Fibroblast of skin of back (primary cell): ENCODE results near the gene FBRSL1.
A peak's percentile ranks its signal among the peaks of the same experiment; 100 is the strongest.

Experiments
- DNase-seq: peaks from one replicate; pipeline ENCODE4 v3.0.0-alpha.2; 2013

Gene FBRSL1

DNA sequence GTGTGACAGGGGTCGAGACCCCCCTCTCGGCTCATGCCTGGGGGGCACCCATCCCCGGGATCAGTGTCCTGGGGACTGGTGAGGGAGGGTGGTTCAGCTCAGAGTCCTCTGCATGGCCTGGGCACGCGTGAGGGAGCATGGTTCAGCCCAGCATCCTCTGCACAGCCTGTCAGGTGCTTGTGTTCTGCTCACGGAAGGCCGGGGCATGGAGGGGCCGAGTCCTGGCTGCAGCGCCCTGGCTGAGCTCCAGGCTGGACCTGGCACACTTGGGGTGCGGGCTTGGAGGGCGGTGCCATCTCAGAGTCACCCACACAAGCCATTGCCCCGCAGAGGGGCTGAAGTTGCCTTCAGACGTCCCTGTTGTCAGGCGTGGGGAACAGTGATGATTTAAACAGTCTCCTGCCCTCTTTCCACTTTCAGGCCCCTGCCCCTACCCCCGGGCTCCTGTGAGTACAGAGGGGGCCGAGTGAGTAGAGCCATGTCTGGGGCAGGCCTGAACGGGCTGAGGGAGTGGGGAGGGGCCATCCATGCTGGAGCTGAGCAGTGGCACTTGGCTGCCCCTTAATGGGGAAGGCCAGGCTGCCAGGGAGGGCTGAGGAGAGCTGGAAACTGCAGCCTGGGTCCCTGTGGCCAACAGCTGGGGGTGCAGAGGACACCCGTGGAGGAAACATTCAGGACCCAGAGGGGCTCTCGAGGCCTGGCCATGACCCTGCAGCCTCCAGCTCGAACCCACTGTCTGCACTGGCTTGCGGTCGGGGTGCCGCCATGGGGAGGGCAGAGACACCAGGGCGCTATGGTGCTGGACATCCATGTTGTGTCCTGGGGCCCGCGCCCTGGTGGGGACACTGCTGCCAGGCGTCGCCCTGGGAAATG, 22.5 kb downstream of the FBRSL1 start:
- no peak for DNase-seq

DNA sequence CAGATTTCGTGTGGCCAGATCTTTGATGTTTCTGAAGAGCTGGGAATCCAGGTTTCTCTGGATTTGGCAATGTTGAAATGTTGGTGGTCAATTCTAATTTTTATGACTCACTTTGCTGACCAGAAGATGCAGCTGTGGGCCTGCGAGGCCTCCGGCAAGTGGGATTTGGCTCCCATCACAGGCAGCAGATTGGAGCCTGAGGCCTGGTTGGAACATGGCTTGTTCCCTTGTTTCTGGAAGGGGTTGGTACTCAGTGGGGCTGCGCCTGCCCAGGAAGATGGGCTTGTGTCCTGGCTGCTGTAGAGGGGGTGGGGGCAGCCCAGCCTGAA, 23.1 kb downstream of the FBRSL1 start:
- DNase-seq: no peak

DNA sequence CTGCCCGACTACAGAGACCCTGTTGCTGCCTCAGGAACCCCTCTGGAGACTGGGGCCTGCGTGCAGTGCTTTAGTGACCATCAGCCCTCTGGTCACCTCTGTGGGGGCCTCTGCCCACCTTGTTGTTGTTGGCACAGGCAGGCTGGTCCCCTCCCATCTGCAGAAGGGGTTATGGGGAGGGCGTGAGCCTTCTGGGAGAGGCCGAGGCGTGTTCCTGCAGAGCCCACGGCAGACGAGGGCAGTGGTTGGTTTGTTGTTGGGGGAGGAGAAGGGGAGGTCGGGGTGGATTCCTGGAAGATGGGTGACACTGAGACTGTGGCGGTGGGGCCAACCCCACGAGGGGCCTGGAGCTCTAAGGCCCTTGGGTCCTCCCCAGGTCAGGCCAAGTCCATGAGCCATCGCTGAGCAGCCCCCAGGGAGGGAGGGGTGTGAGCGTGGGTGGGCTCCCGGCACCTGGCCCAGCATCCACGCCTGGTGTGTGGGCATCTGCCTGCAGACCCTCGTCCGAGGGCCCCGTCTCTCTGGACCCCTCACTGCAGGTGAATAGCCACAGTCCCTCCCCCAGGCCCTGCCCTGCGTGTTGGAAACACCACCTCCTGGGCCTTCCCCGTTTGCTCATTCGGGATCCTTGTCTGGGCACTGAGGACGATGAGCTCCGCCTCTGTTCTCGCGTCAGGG, 23.6 kb downstream of the FBRSL1 start:
- no peak for DNase-seq

DNA sequence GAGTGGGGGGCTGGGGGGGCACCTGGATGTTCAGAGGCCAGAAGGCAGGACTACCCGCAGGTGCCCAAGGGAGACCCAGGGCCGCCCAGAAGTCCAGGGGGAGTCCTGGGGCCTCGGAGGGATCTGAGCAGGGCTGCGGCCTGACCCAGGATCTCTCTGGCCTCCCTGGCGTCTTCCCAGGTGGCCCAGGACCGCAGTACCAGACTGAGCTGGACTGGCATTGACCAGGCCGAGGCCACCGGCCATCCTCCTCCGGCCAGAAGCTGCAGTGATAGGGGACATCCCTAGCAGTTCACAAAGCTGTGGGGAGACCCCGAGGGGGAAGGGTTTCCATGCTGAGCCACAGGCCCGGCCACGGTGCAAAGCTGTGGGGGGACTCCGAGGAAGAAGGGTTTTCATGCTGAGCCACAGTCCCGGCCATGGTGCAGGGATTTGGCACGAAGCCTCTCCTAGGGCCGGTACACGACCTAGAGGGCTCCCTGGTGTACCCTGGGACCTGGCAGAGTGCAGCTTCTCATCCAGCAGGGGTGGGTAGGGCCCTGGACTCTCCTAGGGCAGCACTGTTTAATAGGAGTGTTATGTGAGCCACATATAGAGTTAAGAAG, 24.4 kb downstream of the FBRSL1 start:
- no peak for DNase-seq

DNA sequence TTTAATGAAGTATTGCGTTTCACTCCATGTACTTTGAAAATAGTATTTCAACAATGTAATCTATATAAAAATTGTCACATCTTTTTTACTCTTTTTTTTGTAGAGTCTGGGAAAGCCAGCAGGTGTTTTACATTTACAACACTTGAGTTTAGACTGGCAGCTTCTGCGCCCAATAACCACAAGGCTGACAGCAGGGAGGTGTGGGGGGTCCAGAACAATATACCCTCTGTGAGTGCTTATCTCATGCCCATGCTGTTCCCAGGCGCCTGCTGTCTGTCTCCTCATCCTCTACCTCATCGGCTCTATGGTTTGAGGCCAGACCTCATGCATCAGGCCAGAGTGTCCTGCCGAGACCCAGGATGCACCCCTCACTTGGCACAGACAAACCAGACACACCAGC, 24.9 kb downstream of the FBRSL1 start:
- DNase-seq: no peak

DNA sequence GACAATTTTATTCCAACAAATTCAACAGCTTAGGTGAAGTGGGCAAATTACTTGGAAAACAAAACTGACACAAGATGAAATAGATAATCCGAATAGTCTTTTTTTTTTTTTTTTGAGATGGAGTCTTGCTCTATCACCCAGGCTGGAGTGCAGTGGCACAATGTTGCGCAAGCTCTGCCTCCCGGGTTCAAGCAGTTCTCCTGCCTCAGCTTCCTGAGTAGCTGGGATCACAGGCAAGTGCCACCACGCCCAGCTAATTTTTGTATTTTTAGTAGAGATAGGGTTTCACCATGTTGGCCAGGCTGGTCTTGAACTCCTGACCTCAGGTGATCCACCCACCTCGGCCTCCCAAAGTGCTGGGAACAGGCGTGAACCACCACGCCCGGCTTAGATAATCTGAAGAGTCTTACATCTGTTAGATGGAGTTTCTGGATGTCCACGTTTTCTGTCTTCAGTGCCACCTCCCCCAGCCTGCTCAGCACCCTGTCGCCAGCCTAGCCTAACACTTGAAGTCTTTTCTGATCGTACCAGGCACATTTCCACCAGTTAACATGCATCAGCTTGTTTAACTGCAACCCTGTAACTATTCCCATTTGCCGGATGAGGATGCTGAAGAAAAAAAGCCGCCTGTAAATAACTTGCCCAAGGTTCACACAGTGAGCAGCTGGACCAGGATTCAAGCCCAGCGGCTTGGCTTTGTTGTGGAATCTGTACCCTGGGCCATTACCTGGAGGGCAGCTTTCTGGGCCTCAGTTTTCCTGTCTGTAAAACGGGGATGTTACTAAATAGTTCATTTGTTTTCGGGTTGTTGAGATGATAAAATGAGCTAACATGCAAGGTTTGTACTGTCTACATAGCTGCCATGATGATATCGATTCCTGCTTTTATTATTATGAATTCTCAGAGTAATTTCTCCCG, 26.4 kb downstream of the FBRSL1 start:
- DNase-seq: no peak

DNA sequence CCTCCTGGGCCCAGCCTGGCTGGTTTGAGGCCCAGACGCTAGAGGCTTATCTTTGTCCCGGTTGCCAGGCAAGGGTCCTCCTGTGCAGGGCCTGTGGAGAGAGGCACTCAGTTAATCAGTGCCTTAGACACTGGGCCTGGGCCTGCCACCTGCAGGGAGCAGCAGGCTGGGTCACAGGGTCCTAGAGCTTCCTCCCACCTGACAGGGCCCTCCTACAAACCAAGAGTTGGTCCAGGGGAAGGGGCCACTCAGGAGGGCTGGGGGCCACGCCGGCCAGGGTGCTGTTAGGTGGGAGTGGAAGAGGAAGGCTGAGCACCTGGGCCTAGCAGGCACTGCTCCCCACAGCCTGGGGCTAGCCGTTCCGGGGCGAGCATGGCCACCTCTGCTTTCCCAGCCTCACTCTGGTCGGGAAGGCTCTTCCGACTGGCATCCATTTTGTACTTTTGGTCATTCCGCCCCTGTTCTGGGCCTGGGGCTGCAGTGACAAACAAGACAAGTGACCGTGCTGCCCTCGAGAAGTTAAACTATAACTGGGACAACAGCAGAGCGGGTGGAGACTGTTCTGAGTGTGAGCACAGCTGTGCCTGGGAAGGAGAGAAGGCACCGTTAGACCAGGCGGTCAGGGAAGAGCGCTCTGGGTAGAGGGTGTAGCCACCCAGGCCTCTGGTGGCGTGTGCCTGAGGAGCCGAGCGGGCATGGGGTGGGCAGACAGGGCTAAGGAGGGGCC, 27.2 kb downstream of the FBRSL1 start:
- no peak for DNase-seq

DNA sequence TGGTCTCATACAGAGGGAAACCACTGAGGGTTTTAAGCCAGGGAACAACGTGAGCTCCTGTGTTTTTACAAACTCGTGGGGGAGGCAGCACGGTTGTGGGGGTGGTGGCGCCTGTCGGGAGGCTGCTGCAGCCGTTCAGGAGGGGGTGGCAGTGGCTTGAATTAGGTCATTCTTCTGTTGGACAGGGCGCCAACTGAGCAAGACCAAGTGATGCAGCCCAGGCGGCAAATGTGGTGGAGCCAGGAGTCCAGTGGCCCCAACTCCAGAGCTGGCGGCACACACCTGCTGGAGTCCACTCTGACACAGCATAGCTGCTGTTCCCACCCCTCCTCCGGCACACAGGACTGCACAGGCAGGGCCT, 27.8 kb downstream of the FBRSL1 start:
- DNase-seq: no peak

DNA sequence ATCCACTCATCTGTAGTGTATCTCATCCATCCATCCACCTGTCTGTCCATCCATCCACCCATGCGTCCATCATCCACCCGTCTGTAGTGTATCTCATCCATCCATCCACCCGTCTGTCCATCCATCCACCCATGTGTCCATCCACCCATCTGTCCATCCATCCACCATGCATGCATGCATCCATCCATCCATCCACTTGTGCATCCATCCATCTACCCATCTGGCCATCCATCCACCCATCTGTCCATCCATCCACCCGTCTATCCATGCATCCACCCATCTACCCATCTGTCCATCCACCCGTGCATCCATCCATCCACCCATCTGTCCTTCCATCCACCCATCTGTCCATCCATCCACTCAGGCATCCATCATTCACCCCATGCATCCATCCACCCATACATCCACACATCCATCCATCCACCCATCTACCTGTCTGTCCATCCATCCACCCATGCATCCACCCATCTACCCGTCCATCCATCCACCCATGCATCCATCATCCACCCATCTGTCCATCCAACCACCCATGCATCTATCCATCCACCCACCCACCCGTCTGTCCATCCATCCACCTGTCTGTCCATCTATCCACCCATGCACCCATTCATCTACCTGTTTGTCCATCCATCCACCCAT, 28.5 kb downstream of the FBRSL1 start:
- DNase-seq: no peak

DNA sequence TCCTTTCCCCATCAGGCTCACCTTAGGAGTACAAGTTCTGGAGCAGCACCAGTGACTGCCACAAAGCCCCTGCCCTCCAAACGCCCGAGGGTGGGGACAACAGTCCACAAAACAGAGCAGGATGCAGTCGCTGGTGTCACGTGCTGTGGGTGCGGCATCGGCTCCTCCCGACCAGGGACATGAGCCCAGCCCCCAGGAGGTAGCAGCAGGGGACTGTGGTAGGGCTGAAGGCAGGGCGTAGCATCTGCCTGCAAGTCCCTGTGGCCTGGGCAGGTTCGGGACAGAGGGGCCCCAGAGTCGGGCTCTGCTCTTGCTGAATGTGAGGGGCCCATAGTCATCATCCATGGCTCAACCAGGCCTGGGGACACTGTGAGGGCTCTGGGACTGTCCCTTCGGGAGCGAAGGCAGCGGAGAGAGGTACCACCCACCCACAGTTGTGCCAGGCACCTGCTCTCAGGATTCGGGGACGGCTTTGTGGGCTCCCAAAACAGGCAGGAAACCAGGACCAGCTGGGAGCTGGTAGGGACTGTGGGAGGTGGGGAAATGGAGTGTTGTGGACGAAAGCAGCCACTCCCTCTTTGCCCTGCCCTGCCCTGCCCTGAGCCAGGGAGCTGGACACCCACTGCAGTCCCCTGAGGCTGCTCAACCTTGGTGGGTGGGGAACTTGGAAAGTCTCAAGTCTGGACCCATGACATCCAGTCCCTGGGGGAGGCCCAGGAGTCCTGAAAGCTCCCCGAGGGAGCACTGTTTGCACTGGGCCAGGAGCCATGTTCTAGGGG, 30.7 kb downstream of the FBRSL1 start:
- no peak for DNase-seq

DNA sequence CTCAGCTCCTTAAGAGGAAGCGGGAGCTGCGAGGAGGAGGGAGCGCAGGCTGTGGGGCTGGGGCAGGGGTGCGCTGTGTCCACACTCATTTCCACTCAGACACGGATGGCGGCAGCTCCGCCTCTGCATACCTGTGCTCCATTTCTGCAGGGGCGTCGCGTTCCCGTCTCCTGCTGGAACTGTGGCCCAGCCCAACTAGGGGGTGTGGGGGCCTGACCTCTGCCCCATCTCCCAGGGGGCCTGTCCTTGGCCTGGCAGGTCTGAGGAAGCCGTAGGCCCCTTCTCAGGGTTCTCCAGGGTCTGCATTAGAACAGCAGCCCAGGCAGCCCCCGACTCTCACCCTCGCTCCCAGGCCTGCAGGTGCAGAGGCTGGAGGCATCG, 31.2 kb downstream of the FBRSL1 start:
- DNase-seq: no peak

DNA sequence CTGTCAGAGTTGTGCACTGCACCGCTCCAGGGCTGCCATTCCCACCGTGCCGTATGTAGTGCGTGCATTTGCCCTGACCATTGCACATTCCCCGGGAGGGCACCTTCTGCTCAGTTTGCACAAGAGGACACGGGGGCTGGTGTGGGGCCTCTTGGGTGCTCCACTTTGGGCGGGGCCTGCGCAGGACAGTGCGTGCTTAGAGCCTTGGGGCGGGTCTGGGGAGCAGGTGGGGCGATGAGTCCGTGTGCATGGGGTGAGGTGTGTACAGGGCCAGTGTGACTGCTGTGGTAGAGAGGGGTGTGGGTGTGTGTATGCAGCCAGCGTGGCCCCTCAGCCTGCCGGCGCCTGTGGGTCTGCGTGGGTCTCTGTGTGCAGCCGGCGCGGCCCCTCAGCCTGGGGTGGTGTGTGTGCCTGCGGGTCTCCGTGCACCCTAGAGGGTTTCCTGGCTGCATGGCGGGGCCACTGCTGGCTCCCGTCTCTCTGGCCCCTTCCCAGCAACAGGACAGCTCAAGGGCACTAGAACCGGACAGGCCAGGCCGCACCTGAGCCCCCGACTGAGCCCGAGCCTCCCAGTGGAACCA, 31.9 kb downstream of the FBRSL1 start:
- no peak for DNase-seq

DNA sequence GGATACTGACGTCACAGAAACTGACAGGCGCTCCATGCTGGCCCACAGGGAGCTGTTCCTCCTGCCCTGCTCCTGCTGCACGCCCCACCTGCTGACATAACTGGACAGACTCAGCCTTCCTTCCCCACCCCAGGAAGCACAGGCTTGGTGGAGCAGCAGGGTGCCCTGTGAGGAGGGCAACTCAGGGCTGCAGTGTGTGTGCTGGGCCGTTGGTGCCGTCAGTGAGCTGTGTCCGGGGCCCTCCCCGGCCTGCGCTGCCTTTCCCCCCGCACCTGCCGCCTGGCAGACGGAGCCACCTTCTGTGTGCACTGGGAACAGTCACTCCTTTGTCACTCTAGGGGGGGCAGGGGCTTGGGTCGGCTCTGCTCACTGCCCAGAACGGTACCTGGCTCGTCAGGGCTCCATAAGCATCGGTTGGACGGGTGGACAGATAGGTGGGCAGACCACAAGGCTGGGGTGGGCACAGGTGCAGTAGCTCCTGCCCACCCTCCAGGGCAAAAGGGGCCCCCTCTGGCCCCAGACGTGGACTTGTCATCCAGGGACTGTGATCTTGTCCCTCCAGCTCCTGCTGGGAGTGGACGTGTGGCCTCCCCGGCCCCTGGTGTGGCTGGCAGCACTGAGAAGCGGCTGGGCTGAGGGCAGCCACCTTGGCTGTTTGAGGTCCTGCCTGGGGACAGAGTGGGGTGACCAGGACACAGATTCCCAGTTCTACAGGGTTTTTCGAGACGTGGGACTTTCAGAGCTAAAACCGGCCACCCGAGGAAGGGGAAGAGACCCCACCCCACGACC, 32.8 kb downstream of the FBRSL1 start:
- DNase-seq: no peak

DNA sequence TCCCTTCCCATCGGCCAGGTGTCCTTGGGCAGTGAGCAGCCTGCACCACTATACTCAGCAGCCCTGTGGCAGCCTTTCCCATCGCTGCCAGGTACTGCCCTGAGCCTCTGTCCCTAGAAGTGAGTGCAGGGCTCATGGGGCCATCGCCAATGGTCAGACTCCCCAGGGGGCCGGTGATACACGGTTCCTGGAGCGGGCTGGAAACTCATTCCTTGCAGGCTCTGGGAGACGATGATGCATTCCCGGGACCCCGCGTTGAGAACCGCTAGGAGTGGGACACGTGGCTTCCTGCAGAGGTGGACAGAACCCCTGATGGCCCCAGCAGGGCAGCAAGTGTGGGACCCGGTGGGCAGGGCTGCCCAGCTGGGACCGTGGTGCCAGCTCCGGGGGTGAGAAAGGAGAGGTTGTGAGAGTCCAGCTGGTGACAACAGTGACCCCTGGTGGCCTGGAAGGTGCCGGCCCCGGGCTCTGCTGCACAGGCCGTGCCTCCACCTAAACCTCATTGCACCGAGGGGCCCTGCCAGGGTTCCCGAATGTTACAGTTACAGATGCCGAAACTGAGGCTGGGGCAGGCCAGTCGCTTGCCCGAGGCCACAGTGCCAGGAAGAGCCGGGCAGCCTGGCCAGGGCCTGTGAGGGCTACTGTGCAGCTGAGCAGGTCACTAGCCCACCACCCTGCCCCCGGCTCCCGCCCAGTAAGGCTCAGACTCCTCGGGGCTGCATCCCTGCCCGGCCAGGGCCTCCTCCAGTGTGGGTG, 33.8 kb downstream of the FBRSL1 start:
- peak; percentile 41 for DNase-seq

DNA sequence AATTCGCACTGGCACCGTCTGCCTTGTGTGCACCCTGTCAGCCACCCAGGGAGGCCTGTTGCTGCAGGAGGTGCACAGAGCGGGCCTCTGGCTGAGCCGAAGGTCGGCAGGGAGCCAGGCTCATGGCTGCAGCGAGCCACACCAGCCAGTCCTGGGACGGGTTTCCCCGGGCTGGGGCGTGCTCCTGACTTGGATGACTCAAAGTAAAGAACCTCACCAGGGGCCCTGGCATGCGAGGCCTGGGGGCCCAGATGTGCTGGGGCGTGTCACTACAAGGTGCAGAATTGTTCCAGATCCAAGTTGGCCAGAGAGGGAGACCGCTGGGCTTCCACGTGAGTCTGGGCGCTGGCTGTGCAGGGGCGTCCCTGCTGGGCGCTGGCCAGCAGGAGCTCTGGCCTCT, 34.5 kb downstream of the FBRSL1 start:
- no peak for DNase-seq

DNA sequence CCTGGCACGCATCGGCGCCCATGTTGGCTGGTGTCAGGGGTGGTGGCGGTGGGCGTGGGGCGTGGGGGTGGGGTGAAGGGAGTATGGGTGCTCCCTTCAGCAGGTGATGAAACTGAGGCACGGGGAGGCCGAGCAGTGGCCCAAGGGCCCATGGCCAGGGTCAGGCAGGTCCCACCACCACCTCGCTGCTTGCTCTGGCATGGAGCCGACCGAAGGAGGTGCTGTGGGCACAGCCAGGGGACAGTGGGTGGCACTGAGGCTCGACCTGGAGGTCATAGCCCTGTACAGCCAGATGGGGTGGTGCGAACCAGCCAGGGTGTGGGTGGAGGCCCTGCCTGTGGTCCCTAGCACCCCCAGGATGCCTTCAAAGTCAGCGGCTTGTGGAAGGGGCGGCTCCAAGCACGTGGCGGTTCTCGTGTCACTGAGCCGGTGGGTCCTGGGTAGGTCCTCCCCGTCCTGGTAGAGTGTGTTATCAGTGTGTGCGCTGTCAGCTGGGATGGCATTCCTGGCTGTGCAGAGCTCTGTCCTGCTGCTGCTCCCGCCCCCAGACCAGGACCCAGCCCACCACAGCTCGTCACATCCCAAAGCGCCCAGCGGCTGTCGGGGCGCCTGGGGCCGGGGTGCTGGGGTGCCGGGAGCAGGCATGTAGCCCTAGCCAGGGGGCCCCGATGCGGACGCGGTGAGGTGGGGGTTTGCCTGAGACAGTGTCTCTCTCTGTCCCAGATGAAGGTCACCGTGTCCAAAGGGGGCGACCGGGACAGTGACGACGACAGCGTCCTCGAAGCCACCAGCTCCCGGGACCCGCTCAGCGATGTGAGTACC, 35.3 kb downstream of the FBRSL1 start:
- DNase-seq: no peak

DNA sequence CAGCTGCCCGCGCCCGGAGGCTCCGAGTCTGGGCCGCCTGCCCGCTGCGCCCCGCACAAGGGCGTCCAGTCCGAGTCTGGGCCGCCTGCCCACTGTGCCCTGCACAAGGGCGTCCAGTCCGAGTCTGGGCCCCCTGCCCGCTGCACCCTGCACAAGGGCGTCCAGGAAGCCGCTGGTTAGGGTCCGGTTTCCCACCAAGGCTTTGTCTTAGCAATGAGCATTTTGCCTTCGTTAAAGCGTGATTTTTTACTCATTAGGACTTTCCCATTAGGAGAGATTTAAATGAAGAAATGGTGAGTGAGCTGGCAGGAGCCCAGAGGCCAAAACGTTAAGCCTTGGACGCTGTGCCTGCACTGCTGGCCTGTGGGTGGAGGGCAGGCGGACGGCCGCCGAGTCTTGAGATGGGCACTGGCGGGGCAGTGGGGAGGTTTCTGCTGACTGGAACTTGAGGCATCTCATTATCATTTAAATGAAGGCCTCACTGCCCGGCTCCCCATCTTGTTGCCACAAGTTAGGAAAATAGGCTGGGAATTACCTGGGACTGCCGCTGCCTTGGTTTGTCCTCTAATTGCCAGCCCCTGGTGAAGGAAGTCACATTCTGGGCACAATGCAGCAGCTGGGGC, 36.0 kb downstream of the FBRSL1 start:
- DNase-seq: no peak
